Measurements from ENCODE around the gene EEF1A2.

DNA sequence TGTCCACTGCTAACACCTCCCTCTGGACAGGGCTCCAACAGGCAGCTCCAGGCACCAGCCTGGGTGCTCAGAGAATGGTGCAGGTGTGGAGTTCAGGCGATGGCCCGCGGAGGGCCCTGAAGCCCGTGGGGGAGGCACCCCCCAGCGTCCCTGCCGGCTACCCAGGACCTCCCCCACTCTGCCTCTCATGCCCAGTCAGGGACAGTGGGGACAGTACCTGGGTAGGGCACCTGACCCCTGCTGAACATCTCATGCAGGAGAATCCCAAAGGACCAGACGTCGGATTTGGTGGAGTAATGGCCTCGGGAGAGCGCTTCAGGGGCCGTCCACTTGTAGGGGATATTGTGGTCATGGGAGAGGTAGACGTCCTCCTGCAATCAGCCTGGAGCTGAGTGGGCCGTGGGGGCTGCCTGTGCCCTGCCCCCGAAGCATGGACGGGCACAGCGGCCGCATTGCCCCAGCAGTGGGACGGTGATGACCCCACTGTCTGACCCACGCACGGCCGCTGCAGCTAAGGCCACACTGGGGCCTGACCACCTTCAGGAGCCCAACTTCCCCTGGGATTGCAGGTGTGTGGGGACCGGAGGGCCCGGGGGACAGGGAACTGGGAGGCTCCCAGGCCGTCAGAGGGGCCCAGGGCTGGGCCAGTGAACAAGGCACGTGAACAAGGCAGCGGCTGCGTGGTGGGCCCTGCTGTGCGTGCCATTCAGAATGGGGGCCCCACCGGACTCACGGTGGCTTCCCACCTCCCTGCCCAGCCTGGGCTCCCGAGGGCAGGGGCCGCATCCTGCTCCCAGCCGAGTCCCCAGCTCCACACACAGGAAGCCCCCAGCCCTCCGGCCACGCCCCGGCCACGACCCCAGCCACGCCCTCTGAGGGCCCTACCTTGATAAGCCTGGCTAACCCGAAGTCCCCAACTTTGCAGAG is 31.2 kb upstream of the EEF1A2 start:
- no peak for TF ChIP-seq POLR2AphosphoS5 (IDR thresholded peaks at IDR 0.05; ENCODE audit: low read depth)
- TF ChIP-seq, protein P1, sequence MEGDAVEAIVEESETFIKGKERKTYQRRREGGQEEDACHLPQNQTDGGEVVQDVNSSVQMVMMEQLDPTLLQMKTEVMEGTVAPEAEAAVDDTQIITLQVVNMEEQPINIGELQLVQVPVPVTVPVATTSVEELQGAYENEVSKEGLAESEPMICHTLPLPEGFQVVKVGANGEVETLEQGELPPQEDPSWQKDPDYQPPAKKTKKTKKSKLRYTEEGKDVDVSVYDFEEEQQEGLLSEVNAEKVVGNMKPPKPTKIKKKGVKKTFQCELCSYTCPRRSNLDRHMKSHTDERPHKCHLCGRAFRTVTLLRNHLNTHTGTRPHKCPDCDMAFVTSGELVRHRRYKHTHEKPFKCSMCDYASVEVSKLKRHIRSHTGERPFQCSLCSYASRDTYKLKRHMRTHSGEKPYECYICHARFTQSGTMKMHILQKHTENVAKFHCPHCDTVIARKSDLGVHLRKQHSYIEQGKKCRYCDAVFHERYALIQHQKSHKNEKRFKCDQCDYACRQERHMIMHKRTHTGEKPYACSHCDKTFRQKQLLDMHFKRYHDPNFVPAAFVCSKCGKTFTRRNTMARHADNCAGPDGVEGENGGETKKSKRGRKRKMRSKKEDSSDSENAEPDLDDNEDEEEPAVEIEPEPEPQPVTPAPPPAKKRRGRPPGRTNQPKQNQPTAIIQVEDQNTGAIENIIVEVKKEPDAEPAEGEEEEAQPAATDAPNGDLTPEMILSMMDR (conservative IDR thresholded peaks at IDR 0.05; ENCODE audit: low read depth in 2 of 2), result no peak
- no peak for TF ChIP-seq EZH2 (IDR thresholded peaks at IDR 0.05; ENCODE audit: low read depth, unreplicated experiment)
- TF ChIP-seq ZNF331 (CRISPR knock-in tag; IDR thresholded peaks at IDR 0.05; ENCODE audit: low read depth), result no peak
- TF ChIP-seq, protein P2, sequence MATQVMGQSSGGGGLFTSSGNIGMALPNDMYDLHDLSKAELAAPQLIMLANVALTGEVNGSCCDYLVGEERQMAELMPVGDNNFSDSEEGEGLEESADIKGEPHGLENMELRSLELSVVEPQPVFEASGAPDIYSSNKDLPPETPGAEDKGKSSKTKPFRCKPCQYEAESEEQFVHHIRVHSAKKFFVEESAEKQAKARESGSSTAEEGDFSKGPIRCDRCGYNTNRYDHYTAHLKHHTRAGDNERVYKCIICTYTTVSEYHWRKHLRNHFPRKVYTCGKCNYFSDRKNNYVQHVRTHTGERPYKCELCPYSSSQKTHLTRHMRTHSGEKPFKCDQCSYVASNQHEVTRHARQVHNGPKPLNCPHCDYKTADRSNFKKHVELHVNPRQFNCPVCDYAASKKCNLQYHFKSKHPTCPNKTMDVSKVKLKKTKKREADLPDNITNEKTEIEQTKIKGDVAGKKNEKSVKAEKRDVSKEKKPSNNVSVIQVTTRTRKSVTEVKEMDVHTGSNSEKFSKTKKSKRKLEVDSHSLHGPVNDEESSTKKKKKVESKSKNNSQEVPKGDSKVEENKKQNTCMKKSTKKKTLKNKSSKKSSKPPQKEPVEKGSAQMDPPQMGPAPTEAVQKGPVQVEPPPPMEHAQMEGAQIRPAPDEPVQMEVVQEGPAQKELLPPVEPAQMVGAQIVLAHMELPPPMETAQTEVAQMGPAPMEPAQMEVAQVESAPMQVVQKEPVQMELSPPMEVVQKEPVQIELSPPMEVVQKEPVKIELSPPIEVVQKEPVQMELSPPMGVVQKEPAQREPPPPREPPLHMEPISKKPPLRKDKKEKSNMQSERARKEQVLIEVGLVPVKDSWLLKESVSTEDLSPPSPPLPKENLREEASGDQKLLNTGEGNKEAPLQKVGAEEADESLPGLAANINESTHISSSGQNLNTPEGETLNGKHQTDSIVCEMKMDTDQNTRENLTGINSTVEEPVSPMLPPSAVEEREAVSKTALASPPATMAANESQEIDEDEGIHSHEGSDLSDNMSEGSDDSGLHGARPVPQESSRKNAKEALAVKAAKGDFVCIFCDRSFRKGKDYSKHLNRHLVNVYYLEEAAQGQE (IDR thresholded peaks at IDR 0.05; ENCODE audit: unreplicated experiment), result no peak
- TF ChIP-seq CREB1 (CRISPR knock-in tag; IDR thresholded peaks at IDR 0.05; ENCODE audit: low read depth), result no peak
- no peak for TF ChIP-seq JUNB (IDR thresholded peaks at IDR 0.05; ENCODE audit: unreplicated experiment)
- no peak for TF ChIP-seq EZH2phosphoT487 (IDR thresholded peaks at IDR 0.05; ENCODE audit: unreplicated experiment)
- TF ChIP-seq ZNF114 (CRISPR knock-in tag; IDR thresholded peaks at IDR 0.05), result no peak
- no peak for TF ChIP-seq NANOG (IDR thresholded peaks at IDR 0.05; ENCODE audit: borderline replicate concordance)
- no peak for TF ChIP-seq STAT1 (IDR thresholded peaks at IDR 0.05; ENCODE audit: unreplicated experiment)
- TF ChIP-seq, protein P3, sequence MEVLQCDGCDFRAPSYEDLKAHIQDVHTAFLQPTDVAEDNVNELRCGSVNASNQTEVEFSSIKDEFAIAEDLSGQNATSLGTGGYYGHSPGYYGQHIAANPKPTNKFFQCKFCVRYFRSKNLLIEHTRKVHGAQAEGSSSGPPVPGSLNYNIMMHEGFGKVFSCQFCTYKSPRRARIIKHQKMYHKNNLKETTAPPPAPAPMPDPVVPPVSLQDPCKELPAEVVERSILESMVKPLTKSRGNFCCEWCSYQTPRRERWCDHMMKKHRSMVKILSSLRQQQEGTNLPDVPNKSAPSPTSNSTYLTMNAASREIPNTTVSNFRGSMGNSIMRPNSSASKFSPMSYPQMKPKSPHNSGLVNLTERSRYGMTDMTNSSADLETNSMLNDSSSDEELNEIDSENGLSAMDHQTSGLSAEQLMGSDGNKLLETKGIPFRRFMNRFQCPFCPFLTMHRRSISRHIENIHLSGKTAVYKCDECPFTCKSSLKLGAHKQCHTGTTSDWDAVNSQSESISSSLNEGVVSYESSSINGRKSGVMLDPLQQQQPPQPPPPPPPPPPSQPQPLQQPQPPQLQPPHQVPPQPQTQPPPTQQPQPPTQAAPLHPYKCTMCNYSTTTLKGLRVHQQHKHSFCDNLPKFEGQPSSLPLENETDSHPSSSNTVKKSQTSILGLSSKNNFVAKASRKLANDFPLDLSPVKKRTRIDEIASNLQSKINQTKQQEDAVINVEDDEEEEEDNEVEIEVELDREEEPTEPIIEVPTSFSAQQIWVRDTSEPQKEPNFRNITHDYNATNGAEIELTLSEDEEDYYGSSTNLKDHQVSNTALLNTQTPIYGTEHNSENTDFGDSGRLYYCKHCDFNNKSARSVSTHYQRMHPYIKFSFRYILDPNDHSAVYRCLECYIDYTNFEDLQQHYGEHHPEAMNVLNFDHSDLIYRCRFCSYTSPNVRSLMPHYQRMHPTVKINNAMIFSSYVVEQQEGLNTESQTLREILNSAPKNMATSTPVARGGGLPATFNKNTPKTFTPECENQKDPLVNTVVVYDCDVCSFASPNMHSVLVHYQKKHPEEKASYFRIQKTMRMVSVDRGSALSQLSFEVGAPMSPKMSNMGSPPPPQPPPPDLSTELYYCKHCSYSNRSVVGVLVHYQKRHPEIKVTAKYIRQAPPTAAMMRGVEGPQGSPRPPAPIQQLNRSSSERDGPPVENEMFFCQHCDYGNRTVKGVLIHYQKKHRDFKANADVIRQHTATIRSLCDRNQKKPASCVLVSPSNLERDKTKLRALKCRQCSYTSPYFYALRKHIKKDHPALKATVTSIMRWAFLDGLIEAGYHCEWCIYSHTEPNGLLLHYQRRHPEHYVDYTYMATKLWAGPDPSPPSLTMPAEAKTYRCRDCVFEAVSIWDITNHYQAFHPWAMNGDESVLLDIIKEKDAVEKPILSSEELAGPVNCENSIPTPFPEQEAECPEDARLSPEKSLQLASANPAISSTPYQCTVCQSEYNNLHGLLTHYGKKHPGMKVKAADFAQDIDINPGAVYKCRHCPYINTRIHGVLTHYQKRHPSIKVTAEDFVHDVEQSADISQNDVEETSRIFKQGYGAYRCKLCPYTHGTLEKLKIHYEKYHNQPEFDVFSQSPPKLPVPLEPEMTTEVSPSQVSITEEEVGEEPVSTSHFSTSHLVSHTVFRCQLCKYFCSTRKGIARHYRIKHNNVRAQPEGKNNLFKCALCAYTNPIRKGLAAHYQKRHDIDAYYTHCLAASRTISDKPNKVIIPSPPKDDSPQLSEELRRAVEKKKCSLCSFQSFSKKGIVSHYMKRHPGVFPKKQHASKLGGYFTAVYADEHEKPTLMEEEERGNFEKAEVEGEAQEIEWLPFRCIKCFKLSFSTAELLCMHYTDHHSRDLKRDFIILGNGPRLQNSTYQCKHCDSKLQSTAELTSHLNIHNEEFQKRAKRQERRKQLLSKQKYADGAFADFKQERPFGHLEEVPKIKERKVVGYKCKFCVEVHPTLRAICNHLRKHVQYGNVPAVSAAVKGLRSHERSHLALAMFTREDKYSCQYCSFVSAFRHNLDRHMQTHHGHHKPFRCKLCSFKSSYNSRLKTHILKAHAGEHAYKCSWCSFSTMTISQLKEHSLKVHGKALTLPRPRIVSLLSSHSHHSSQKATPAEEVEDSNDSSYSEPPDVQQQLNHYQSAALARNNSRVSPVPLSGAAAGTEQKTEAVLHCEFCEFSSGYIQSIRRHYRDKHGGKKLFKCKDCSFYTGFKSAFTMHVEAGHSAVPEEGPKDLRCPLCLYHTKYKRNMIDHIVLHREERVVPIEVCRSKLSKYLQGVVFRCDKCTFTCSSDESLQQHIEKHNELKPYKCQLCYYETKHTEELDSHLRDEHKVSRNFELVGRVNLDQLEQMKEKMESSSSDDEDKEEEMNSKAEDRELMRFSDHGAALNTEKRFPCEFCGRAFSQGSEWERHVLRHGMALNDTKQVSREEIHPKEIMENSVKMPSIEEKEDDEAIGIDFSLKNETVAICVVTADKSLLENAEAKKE (CRISPR knock-in tag; IDR thresholded peaks at IDR 0.05), result no peak
- TF ChIP-seq, protein P4, sequence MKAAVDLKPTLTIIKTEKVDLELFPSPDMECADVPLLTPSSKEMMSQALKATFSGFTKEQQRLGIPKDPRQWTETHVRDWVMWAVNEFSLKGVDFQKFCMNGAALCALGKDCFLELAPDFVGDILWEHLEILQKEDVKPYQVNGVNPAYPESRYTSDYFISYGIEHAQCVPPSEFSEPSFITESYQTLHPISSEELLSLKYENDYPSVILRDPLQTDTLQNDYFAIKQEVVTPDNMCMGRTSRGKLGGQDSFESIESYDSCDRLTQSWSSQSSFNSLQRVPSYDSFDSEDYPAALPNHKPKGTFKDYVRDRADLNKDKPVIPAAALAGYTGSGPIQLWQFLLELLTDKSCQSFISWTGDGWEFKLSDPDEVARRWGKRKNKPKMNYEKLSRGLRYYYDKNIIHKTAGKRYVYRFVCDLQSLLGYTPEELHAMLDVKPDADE (IDR thresholded peaks at IDR 0.05), result no peak

Measured in GM23338 (cell line).